Activated CD4-positive, alpha-beta T cell treated with anti-CD3 and anti-CD28 coated beads for 4 hours (primary cell): ENCODE results near the gene AEBP1.

Source experiments
- DNase-seq, 2 donors: peaks; one replicate each; pipeline ENCODE4 v3.0.0-alpha.2; 2020

Gene AEBP1

DNA sequence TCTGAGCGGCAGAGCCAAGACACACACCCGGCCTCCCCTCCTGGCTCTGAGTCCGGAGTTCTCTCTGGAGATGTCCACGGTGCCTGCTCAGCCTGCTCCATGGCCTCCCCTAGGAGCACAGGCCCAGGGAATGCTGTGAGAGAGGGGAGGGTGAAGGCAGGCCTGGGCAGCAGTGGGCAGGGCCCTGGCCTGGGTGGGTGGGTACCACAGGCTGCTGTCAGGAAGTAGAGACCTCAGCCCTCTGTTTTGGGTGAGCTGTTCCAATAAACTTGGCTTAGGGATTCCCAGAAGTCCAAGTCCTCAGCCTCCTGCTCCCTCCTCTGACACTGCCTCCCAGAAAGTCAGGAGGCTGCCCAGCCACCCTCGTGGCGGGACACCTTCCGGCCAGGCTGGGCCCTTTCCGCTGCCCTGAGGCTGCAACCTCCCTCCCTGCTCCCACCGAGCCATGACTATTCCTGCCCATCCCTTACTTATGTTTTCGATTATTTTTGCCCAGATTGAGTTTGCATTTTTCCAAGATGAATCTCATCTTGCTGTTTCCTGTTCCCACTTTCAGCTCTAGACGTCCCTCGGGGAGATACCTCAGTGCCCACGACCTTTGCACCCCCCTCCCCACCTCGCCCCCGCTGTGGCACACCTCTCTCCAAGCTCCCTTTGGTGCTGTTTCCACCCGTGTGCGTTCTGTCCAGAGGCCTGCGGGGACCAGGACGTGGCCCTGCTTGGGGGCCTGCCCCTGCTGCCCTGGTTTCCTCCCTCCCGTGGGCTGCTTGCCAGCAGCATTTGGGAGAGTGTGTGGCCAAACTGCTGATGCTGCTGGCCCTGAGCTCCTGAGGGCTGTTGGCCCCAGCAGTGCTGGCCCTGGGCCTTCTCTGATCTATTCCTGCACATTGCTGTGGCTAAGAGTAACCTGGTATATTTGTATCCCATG is 16.0 kb upstream of the AEBP1 start:
- DNase-seq, result no peak

DNA sequence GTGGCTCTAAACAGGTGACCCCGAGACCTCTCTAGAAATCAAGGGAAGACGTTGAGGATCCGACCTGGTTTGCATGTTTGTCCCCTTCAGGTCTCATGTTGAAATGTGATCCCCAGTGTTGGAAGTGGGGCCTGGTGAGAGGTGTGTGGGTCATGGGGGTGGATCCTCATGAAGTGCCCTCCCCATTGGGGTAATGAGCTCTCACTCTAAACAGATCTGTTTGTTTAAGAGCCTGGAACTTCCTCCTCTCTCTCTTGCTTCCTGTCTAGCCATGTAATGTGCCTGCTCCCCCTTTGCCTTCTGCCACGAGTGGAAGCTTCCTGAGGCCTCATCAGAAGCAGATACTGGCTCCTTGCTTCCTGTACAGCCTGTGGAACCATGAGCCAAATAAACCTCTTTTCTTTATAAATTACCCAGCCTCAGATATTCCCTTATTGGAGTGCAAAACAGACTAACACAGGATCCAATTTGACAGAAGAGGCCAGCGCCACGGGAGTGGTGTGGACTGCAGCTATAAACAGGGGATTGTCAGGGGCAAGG is 11.0 kb upstream of the AEBP1 start:
- DNase-seq, result no peak

GRCh38 chr7:44094365-44094764 is 9.8 kb upstream of the AEBP1 start:
- DNase-seq, result no peak

DNA sequence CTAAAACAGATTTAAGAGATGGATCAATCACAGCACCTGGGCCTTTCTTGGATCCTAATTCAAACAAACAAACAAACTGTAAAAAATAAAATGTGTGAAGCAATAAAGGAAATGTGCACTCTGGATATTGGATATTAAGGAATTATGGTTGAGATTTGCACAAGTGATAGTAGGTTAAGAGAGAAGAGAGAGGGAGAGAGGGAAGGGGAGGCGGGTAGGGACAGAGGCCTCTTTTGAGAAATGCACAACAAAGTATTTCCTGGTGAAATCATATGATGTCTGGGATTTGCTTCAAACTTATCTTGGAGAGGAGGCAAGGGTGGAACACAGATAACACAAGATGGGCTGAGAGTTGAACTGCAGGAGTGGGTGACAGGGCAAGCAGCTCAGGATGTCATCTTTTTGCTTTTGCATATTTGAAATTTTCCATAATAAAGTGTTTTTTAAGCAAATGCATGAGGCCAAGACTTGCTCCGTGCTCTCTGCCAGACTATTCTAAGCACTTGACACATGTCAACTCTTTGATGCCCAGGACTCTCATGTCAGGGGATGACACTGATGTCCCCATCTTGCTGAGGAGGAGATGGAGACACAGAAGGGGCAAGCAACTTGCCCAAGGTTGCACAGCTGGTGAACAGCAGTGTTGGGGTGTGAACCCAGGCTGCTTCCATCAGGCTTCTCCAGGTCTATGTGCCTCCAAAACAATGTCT is 9.1 kb upstream of the AEBP1 start:
- DNase-seq, result no peak

GRCh38 chr7:44095781-44096180 is 8.4 kb upstream of the AEBP1 start:
- DNase-seq, result no peak

DNA sequence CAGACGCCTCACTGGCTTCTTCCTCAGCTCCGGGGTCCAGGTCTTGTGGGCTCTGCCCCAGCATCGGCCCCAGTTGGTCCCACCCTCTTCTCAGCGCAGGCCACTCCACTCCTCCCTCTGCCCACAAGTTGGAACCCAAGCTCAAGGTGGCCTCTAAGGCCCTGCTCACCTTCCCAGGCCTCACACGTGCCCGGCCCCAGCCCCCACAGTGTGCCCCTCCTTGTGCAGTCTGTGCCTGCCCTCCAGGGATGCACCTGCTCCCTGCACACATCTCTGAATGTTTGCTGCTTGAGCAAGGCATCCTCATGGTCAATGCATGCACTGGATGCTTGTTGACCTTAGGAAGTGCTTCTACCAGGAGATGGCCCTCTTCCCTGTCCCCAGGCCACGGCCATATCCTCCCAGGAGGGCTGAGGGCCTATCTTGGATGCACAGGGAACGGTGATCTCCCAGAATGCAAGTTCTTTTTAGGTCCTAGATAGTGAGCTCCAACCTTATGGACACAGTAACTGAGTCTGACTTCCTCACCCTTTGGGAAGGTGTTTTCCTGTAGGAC is 7.7 kb upstream of the AEBP1 start:
- DNase-seq, result no peak

DNA sequence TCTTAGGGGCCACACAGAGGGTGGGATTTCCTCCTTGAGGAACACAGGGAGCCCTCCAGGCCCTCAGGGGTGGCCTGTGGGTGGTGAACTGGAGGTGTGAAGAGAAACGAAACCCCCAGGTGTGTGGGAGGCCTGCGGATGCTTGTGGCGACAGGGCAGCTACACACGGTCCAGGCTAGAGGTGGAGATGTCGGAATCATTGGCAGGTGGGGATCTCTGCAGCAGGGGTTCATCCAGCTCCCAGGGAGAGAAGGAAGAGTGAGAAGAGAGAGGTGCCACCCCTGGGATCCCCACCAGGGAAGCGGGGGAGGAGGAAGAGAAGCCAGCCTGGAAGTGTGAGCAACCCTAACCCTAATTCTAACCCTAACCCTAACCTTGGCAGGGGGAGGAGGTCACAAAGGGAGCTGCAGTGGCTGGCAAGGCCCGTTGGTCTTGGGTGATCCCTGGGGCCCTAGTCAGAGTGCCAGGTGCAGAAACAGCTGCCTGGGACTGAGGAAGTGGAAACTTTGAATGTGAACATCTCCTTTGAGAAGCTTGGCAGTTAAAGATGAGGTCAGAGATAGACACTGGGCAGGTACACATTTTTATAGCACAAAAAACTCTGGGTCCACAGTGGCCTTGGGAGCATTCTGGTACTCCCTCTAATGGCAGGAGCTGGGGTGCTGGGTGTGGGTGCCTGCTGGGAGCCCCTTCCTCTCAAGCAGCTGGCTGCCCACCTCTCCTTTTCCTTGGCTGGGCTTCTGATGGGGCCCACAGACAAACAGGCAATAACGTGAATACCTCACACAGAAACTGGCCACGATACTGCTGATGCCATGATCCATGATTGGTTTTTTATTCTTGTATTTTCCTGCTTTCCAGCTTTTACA is 6.8 kb upstream of the AEBP1 start:
- no peak for DNase-seq

DNA sequence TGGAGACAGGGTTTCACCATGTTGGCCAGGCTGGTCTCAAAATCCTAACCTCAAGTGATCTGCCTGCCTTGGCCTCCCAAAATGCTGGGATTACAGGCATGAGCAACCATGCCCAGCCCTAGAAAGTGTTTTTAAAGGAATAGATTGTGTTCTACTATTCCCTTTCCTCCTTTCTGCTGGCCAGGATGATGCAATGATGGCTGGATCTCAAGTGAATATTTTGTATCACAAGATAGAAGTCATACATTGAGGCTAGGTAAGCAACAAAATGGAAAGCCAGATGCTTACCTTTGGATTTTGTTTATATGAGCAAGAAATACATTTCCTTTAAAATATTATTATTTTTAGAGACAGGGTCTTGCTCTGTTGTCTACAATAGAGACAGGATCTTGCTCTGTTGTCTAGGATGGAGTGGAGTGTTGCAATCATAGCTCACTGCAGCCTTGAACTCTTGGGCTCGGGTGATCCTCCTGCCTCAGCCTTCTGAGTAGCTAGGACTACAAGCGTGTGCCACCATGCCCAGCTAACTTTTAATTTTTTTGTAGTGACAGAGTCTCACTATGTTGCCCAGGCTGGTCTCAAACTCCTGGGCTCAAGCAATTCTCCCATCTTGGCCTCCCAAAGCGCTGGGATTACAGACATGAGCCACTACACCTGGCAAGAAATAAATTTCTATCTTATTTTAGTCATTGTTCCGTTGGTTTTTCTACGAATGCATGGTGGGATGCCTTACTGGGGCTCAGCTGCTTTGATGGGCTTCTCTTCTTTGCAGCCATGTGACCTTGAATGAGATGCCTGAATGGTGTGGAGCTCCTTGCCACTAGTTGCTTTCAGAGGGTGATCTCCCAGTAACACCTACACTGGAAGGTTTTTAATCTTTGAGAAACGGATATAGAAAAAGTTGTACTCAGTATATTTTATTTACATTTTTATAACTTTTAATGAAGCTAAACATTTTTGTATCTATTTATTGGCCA is 5.8 kb upstream of the AEBP1 start:
- no peak for DNase-seq

GRCh38 chr7:44099669-44100068 is 4.5 kb upstream of the AEBP1 start:
- DNase-seq, result no peak

- no peak for DNase-seq
Measured at GRCh38 chr7:44100458-44101302, 3.5 kb upstream of the AEBP1 start.

- DNase-seq, result no peak
Measured at GRCh38 chr7:44101303-44101965, 2.7 kb upstream of the AEBP1 start.

DNA sequence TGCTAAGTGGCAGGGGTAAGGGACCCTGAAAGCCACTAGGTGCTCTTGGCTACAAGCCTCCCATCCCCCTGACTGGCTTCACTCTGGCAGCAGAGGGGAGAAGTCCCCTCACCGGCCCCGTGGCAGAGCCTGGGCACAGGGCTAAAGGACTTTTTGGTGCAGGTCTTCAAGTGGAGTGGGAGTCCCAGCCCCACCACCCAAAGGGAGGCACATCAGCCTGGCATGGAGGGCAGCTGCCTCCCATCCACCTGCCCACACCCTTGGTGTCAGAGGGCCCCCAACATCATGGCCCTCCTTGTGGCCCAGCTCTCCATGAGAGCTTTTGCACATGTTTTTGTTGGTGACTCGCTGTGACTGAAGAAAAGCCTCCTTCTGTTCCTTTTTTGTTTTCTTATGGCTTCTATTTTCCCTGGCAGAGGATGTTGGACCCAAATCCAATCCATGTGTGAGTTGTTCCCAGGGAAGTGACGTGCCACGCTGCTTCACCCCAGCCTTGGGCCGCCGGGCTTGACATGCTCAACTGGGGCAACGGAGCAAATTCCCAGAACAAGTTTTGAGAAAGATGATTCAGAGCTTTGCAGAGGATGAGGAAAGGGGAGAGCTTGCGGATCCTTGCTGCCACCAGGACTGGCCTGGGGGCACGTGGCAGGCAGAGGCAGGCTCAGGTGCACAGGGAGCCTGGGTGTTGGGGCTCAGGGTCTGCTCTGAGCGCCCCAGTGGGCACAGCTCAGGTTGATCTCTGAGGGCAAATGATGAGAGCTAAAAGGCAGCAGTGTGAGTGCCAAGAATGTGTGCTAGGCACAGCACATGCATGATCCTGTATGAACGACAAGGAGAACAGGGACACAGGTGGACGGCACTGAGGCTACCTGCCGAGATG is 1.9 kb upstream of the AEBP1 start:
- DNase-seq, result no peak

- DNase-seq, result no peak
Measured at GRCh38 chr7:44102846-44103565, 1.1 kb upstream of the AEBP1 start.

DNA sequence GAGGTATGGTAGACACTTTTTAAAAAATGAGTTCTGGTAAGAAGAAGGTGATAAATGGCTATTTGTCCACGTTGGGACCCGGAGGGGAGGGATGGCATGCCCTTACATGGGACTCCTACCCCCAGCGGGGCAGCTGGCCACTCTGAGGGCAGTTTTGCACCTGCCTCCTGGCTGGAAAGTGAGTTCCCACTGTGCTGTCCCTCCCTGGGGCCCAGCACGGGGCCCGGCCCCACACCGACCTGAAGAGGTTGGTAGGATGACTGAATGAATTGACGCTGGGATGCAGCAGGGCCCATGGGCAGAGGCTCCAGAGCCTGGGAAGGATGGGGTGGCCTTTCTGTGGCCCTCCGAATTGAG is 601 bp upstream of the AEBP1 start:
- no peak for DNase-seq

GRCh38 chr7:44104860-44105771 is 971 bp downstream of the AEBP1 start:
- DNase-seq, result no peak

DNA sequence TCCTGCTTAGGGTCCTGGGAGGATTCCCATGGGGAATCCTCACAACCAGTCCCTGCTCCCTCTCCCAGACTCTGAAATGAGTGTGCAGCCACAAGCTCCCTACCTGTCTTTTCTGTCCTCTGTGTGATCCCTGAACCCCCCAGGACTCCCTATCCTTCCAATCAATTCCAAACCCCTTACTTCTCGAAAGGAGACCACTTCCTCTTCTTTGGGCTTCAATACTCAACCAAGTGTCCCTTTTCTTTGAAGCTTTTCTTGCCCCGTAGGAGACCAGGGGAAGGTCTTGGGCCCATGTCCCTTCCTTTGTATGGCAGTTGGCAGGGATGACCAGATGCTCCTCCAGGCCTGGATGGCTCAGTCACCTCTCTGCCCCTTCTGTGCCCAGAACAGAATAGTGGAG is 1.7 kb downstream of the AEBP1 start:
- DNase-seq, result no peak
